PC-3 (cell line): ENCODE measurements around the gene FAM124A. TPM values are rescaled to one million over a fixed set of nuclear protein-coding genes. Genes with fewer than 3 reads are reported as not detected.

Experiments used
- ATAC-seq: fragments of 200-7000 bp; cut with Tn5 transposase; 2 replicates; pipeline ENCODE4 v1.9.1; 2020; ENCODE audit warnings: mild to moderate bottlenecking, moderate library complexity
- BruUV-seq: library from RNA; stranded (reverse); fragments of 400-500 nt; replicated peaks from 2 replicates; lab custom pipeline; 2021; lab: Mats Ljungman, UMichigan
- CTCF ChIA-PET: fragments of 300-600 bp; sonication (Branson Sonifier 250); formaldehyde crosslinking; loops from one replicate; lab custom pipeline; 2022; ENCODE audit warnings: antibody characterized with exemption; lab: Charles Lee
- POLR2A ChIA-PET: fragments of 300-600 bp; sonication (Branson Sonifier 250); formaldehyde crosslinking; loops from one replicate; lab custom pipeline; 2022; ENCODE audit warnings: antibody characterized with exemption; ENCODE audit not compliant: unreplicated experiment; lab: Charles Lee
- DNase-seq: peaks from one replicate; pipeline ENCODE4 v3.0.0-alpha.2; 2015
- H2AFZ ChIP-seq: fragments of 300-600 bp; sonication (generic); 2 replicates; pipeline ENCODE4 v1.6.0; 2016; ENCODE audit warnings: antibody characterized with exemption, low read length
- H3F3A ChIP-seq: fragments of 300-600 bp; sonication (generic); one replicate; pipeline ENCODE4 v1.6.0; 2017; ENCODE audit warnings: antibody characterized with exemption, low read length, control low read depth, mild to moderate bottlenecking; ENCODE audit not compliant: unreplicated experiment
- H3K27ac ChIP-seq: fragments of 300-600 bp; sonication (generic); 2 replicates; pipeline ENCODE4 v1.5.1; 2016; ENCODE audit warnings: mild to moderate bottlenecking, low read length
- H3K27me3 ChIP-seq: fragments of 300-600 bp; sonication (generic); 2 replicates; pipeline ENCODE4 v1.6.1; 2016; ENCODE audit warnings: low read length, mixed read lengths
- H3K36me3 ChIP-seq: fragments of 300-600 bp; sonication (generic); 2 replicates; pipeline ENCODE4 v1.6.1; 2016; ENCODE audit warnings: low read depth, mixed run types, low read length, mixed read lengths
- H3K4me1 ChIP-seq: fragments of 300-600 bp; sonication (generic); 2 replicates; pipeline ENCODE4 v1.5.1; 2016; ENCODE audit warnings: low read length; ENCODE audit not compliant: insufficient read depth
- H3K4me2 ChIP-seq: fragments of 300-600 bp; sonication (generic); 2 replicates; pipeline ENCODE4 v1.6.0; 2016; ENCODE audit warnings: low read length
- H3K4me3 ChIP-seq: fragments of 300-600 bp; sonication (generic); 2 replicates; pipeline ENCODE4 v1.5.1; 2016; ENCODE audit warnings: mild to moderate bottlenecking, low read length, mixed read lengths
- H3K79me2 ChIP-seq: fragments of 300-600 bp; sonication (generic); 2 replicates; pipeline ENCODE4 v1.6.1; 2017; ENCODE audit warnings: low read length, mixed read lengths
- H3K9ac ChIP-seq: fragments of 300-600 bp; sonication (generic); 2 replicates; pipeline ENCODE4 v1.6.0; 2016; ENCODE audit warnings: mild to moderate bottlenecking, low read length
- H3K9me2 ChIP-seq: fragments of 300-600 bp; sonication (generic); replicated peaks from 2 replicates; pipeline ENCODE4 v1.6.1; 2016; ENCODE audit warnings: mixed run types, low read length, mixed read lengths
- H3K9me3 ChIP-seq: fragments of 300-600 bp; sonication (generic); 2 replicates; pipeline ENCODE4 v1.6.1; 2016; ENCODE audit warnings: low read length, mixed read lengths
- H4K20me1 ChIP-seq: fragments of 300-600 bp; sonication (generic); 2 replicates; pipeline ENCODE4 v1.6.1; 2016; ENCODE audit warnings: low read length, mixed read lengths
- EZH2 ChIP-seq: fragments of 300-600 bp; sonication (generic); IDR thresholded peaks from one replicate; pipeline ENCODE4 v1.6.1; 2017; ENCODE audit warnings: antibody characterized with exemption, mild to moderate bottlenecking, low read length; ENCODE audit not compliant: unreplicated experiment
- EZH2phosphoT487 ChIP-seq: fragments of 300-600 bp; sonication (generic); IDR thresholded peaks from 2 replicates; pipeline ENCODE4 v1.6.1; 2018; ENCODE audit warnings: mild to moderate bottlenecking, antibody characterized with exemption, low read length, borderline replicate concordance
- intact Hi-C: fragments of 100-400 bp; cut with micrococcal nuclease; formaldehyde crosslinking; loops from 2 replicates; pipeline ENCODE4 v1.9.0; 2023
- total RNA-seq: library from RNA; depleted of rRNA; stranded (reverse); fragments of >200 nt; gene quantifications from 2 replicates; pipeline ENCODE4 v1.2.3, GENCODE V29; 2014
- TF ChIP-seq, protein P1 (sequence below): fragments of 300-600 bp; sonication (generic); conservative IDR thresholded peaks from 2 replicates; pipeline ENCODE4 v1.5.1; 2017; ENCODE audit warnings: antibody characterized with exemption, low read depth, mild to moderate bottlenecking, low read length

The FAM124A gene
- total RNA-seq, 1 experiment from 2014 or later = 1.1 TPM

DNA sequence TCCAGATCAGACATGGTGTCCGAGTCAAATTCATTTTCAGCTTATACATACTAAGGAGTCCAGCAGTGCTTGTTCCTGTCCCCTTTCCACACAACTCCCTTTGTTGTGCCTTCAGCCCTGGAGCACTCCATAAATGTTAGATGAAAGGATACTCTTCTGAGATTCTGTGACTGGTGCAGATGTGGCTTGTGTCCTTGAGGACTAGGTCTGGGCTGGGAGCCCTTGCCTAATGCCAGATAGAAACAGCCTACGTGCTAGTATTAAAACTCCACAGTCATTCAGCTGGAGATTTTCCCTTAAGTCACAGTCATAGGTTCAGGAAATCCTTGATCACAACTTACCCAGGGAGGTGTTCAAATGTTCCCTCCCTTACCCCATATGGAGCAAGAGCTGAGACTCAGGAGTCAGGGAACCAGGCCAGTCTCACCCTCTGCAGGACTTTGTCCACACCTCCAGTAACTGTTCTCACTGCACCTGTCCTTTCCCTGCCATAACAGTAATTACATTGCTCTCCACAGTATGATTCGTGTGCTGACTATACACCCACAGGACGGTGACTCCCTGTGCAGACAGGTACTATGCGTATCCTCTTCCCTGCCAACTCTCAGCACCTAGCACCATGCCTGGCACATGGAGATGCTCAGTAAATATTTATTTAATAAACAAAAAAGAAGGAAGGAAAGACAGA, 101.8 kb downstream of the FAM124A start:
- Histone ChIP-seq H3F3A (no peaks in the 10 kb centered on the region), H3K4me1 (no peaks in the 10 kb centered on the region), H3K36me3 (no peaks in the 10 kb centered on the region), H4K20me1 (no peaks in the 10 kb centered on the region), H3K9me3 (no peaks in the 10 kb centered on the region), H3K79me2 (no peaks in the 10 kb centered on the region), H3K27ac (no peak overlapping the region), H3K9me2 (no peaks in the 10 kb centered on the region), H3K4me3 (no peak overlapping the region), H3K27me3 (no peaks in the 10 kb centered on the region), H2AFZ (no peak overlapping the region), H3K4me2 (no peak overlapping the region), H3K9ac (no peak overlapping the region)
- no peak for DNase-seq
- BruUV-seq = no TSS peak
- intact Hi-C loops = no loop called here
- CTCF ChIA-PET = no interaction called here
- TF ChIP-seq, protein P1, sequence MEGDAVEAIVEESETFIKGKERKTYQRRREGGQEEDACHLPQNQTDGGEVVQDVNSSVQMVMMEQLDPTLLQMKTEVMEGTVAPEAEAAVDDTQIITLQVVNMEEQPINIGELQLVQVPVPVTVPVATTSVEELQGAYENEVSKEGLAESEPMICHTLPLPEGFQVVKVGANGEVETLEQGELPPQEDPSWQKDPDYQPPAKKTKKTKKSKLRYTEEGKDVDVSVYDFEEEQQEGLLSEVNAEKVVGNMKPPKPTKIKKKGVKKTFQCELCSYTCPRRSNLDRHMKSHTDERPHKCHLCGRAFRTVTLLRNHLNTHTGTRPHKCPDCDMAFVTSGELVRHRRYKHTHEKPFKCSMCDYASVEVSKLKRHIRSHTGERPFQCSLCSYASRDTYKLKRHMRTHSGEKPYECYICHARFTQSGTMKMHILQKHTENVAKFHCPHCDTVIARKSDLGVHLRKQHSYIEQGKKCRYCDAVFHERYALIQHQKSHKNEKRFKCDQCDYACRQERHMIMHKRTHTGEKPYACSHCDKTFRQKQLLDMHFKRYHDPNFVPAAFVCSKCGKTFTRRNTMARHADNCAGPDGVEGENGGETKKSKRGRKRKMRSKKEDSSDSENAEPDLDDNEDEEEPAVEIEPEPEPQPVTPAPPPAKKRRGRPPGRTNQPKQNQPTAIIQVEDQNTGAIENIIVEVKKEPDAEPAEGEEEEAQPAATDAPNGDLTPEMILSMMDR = no peak
- TF ChIP-seq EZH2phosphoT487 (no peak), EZH2 (no peak)
- ATAC-seq = no peak
- POLR2A ChIA-PET = no interaction called here

DNA sequence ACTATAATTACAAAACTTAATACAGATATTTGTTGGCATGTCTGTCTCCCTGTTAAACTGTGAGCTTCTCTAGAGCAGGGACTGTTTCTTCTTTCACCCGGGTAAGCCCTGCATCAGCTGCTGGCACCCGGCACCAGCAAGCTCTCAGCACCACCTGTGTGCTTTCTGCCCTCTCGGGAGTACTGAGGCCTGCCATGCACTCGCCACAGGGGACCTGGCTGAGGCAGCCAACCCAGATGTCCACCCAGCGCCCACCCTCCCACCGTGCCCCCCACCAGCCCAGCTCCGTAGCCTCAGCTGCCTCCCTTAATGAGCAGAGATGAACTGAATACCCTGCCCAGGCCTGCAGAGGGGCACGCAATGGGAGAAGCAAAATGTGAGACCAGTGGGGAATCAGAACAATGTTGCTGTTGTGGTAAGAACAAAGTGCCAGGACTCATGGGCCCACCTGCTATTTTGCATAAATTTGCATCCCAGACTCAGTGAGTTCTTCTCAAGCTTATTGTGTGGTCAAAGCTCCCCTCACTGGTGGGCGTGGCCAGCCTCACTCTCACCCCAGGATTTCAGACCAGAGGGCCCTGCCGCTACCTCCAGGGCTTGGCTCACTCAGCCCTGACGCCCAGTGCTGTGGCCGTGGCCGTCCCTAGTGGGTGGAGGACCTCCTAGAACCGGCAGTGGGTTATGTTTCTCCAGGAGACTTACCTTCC, 102.7 kb downstream of the FAM124A start:
- CTCF ChIA-PET = no interaction called here
- POLR2A ChIA-PET = no interaction called here
- Histone ChIP-seq H3K79me2 (no peaks in the 10 kb centered on the region), H2AFZ (no peak overlapping the region), H3K27ac (no peak overlapping the region), H3K4me1 (no peaks in the 10 kb centered on the region), H3K27me3 (no peaks in the 10 kb centered on the region), H3K9me2 (no peaks in the 10 kb centered on the region), H3K4me2 (no peak overlapping the region), H4K20me1 (no peaks in the 10 kb centered on the region), H3K9me3 (no peaks in the 10 kb centered on the region), H3F3A (no peaks in the 10 kb centered on the region), H3K4me3 (no peak overlapping the region), H3K36me3 (no peaks in the 10 kb centered on the region), H3K9ac (no peak overlapping the region)
- no peak for DNase-seq
- TF ChIP-seq EZH2 = no peak
- TF ChIP-seq, protein P1 = no peak
- no peak for TF ChIP-seq EZH2phosphoT487
- no peak for ATAC-seq
- intact Hi-C loops = no loop called here
- no TSS peak for BruUV-seq

DNA sequence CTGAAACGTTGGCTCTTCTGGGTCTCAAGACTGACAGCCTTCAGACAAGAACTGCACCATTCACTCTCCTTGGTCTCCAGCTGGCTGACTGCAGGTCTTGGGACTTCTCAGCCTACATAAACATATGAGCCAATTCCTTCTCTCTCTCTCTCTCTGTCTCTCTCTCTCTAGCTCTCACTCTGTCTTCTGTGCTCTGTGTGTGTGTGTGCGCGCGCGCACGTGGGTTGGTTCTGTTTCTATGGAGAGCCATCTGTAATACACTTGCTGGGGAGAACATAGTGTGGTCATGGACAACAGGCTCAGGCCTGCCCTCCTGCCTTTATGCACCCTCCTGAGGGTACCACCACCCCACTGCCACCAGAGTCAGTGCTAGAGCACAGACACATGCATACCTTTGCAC, 103.6 kb downstream of the FAM124A start:
- Histone ChIP-seq H3K4me1 (no peaks in the 10 kb centered on the region), H3K27me3 (no peaks in the 10 kb centered on the region), H3K27ac (no peak overlapping the region), H3K4me2 (no peak overlapping the region), H4K20me1 (no peaks in the 10 kb centered on the region), H3K9ac (no peak overlapping the region), H3K9me3 (no peaks in the 10 kb centered on the region), H2AFZ (no peak overlapping the region), H3K36me3 (no peaks in the 10 kb centered on the region), H3K9me2 (no peaks in the 10 kb centered on the region), H3K79me2 (no peaks in the 10 kb centered on the region), H3K4me3 (no peak overlapping the region), H3F3A (no peaks in the 10 kb centered on the region)
- no TSS peak for BruUV-seq
- no peak for ATAC-seq
- TF ChIP-seq EZH2 (no peak), EZH2phosphoT487 (no peak)
- TF ChIP-seq, protein P1 = no peak
- DNase-seq = no peak
- POLR2A ChIA-PET = no interaction called here
- intact Hi-C loops = no loop called here
- CTCF ChIA-PET = no interaction called here
